IMR-90 (cell line): Measurements from ENCODE around the gene PRKCE. TPM values are rescaled to one million over a fixed set of nuclear protein-coding genes. Genes with fewer than 3 reads are reported as not detected.

ENCODE experiments used
- ATAC-seq: fragments of 200-7000 bp; cut with Tn5 transposase; 2 replicates; pipeline ENCODE4 v1.9.1; 2020; ENCODE audit warnings: low read depth, mild to moderate bottlenecking, moderate library complexity
- BruUV-seq: library from RNA; stranded (reverse); fragments of 400-500 nt; replicated peaks from 2 replicates; lab custom pipeline; 2021; lab: Mats Ljungman, UMichigan
- CTCF ChIA-PET: fragments of 300-600 bp; formaldehyde crosslinking; extraction: SDS; loops from one replicate; lab custom pipeline; 2021; ENCODE audit warnings: antibody characterized with exemption; lab: Yijun Ruan, JAX
- POLR2A ChIA-PET: fragments of 300-600 bp; sonication (Branson Sonifier 250); formaldehyde crosslinking; loops from one replicate; lab custom pipeline; 2022; ENCODE audit warnings: antibody characterized with exemption; ENCODE audit not compliant: unreplicated experiment; lab: Charles Lee
- DNase-seq: peaks from one replicate; pipeline ENCODE4 v3.0.0; 2013
- H2AFZ ChIP-seq: replicated peaks from 2 replicates; pipeline ENCODE3; 2013; ENCODE audit warnings: low read length, mild to moderate bottlenecking; ENCODE audit not compliant: poor library complexity
- H2AK5ac ChIP-seq: 2 replicates; pipeline ENCODE4 v1.6.1; 2013; ENCODE audit warnings: low read depth, low read length, inconsistent platforms
- H2AK9ac ChIP-seq: replicated peaks from 2 replicates; pipeline ENCODE3; 2013; ENCODE audit warnings: mild to moderate bottlenecking, low read depth, low read length, moderate library complexity; ENCODE audit not compliant: poor library complexity
- H2BK120ac ChIP-seq: 2 replicates; pipeline ENCODE4 v1.6.1; 2013; ENCODE audit warnings: low read depth, low read length, inconsistent platforms
- H2BK15ac ChIP-seq: 3 replicates; pipeline ENCODE4 v1.6.1; 2013; ENCODE audit warnings: low read depth, low read length, inconsistent platforms
- H2BK20ac ChIP-seq: 2 replicates; pipeline ENCODE4 v1.6.1; 2013; ENCODE audit warnings: low read depth, mild to moderate bottlenecking, inconsistent platforms, low read length, moderate library complexity
- H2BK5ac ChIP-seq: 2 replicates; pipeline ENCODE4 v1.6.1; 2013; ENCODE audit warnings: mild to moderate bottlenecking, low read depth, low read length, inconsistent platforms; ENCODE audit not compliant: poor library complexity, severe bottlenecking
- H3K14ac ChIP-seq: replicated peaks from 2 replicates; pipeline ENCODE4 v1.6.1; 2013; ENCODE audit warnings: low read depth, low read length, inconsistent platforms
- H3K18ac ChIP-seq: 2 replicates; pipeline ENCODE4 v1.6.1; 2013; ENCODE audit warnings: low read depth, low read length, control low read depth
- H3K23ac ChIP-seq: 2 replicates; pipeline ENCODE4 v1.6.1; 2013; ENCODE audit warnings: low read depth, low read length, inconsistent platforms
- H3K27ac ChIP-seq: 2 replicates; pipeline ENCODE4 v1.5.1; 2013; ENCODE audit warnings: mild to moderate bottlenecking, control low read depth, low read length; ENCODE audit not compliant: insufficient read depth
- H3K27me3 ChIP-seq: 2 replicates; pipeline ENCODE4 v1.6.1; 2013; ENCODE audit warnings: low read length; ENCODE audit not compliant: control insufficient read depth, insufficient read depth
- H3K36me3 ChIP-seq: 2 replicates; pipeline ENCODE4 v1.6.1; 2013; ENCODE audit warnings: low read length, mixed read lengths; ENCODE audit not compliant: control insufficient read depth, insufficient read depth
- H3K4ac ChIP-seq: 2 replicates; pipeline ENCODE4 v1.6.1; 2013; ENCODE audit warnings: low read depth, low read length, inconsistent platforms
- H3K4me1 ChIP-seq: 2 replicates; pipeline ENCODE4 v1.6.1; 2013; ENCODE audit warnings: low read length, mixed read lengths; ENCODE audit not compliant: control insufficient read depth, insufficient read depth
- H3K4me2 ChIP-seq: 2 replicates; pipeline ENCODE4 v1.6.1; 2013; ENCODE audit warnings: low read depth, mild to moderate bottlenecking, control low read depth, low read length, moderate library complexity
- H3K4me3 ChIP-seq: 2 replicates; pipeline ENCODE4 v1.5.1; 2013; ENCODE audit warnings: low read depth, mild to moderate bottlenecking, control low read depth, low read length, moderate library complexity; ENCODE audit not compliant: insufficient read depth
- H3K56ac ChIP-seq: 2 replicates; pipeline ENCODE4 v1.6.1; 2013; ENCODE audit warnings: low read length, inconsistent platforms; ENCODE audit not compliant: insufficient read depth; ENCODE audit errors: extremely low read depth
- H3K79me1 ChIP-seq, 2 experiments: 2 replicates each; pipeline ENCODE4 v1.6.1; 2013; ENCODE audit warnings: low read length in 2 of 2, inconsistent platforms in 1 of 2, low read depth in 1 of 2
- H3K9ac ChIP-seq: 2 replicates; pipeline ENCODE4 v1.6.1; 2013; ENCODE audit warnings: low read depth, low read length, control low read depth
- H3K9me1 ChIP-seq: 2 replicates; pipeline ENCODE4 v1.6.1; 2013; ENCODE audit warnings: low read length, inconsistent platforms; ENCODE audit not compliant: insufficient read depth
- H3K9me3 ChIP-seq: 2 replicates; pipeline ENCODE4 v1.6.1; 2013; ENCODE audit warnings: low read length; ENCODE audit not compliant: control insufficient read depth, insufficient read depth
- H4K20me1 ChIP-seq: 2 replicates; pipeline ENCODE4 v1.6.1; 2013; ENCODE audit warnings: low read length, inconsistent platforms; ENCODE audit not compliant: insufficient read depth
- H4K5ac ChIP-seq: 2 replicates; pipeline ENCODE4 v1.6.1; 2013; ENCODE audit warnings: mild to moderate bottlenecking, low read depth, low read length, control low read depth
- H4K8ac ChIP-seq, 2 experiments: 2 replicates each; pipeline ENCODE4 v1.6.1; 2013; ENCODE audit warnings: low read depth in 2 of 2, low read length in 2 of 2, control low read depth in 1 of 2, inconsistent platforms in 1 of 2
- H4K91ac ChIP-seq: 2 replicates; pipeline ENCODE4 v1.6.1; 2013; ENCODE audit warnings: low read depth, low read length, inconsistent platforms; ENCODE audit not compliant: insufficient read depth
- CHD1 ChIP-seq: IDR thresholded peaks from 2 replicates; pipeline ENCODE4 v1.6.1; 2012; ENCODE audit warnings: low read depth, low read length, improper control_type of control experiment
- CTCF ChIP-seq: conservative IDR thresholded peaks from 2 replicates; pipeline ENCODE4 v1.5.1; 2012; ENCODE audit warnings: mild to moderate bottlenecking, low read depth, low read length, improper control_type of control experiment
- ELK1 ChIP-seq: fragments of 150-350 bp; IDR thresholded peaks from 2 replicates; pipeline ENCODE4 v1.6.1; 2016; ENCODE audit warnings: low read depth, mild to moderate bottlenecking, low read length, moderate library complexity, borderline replicate concordance
- FOS ChIP-seq: fragments of 150-350 bp; IDR thresholded peaks from 2 replicates; pipeline ENCODE4 v1.6.1; 2016; ENCODE audit warnings: low read depth, low read length
- MAFK ChIP-seq: IDR thresholded peaks from 2 replicates; pipeline ENCODE4 v1.6.1; 2012; ENCODE audit warnings: low read depth, low read length, improper control_type of control experiment
- MAZ ChIP-seq: IDR thresholded peaks from 2 replicates; pipeline ENCODE4 v1.6.1; 2012; ENCODE audit warnings: low read depth, mild to moderate bottlenecking, low read length, improper control_type of control experiment, moderate library complexity, borderline replicate concordance
- MXI1 ChIP-seq: IDR thresholded peaks from 2 replicates; pipeline ENCODE4 v1.6.1; 2012; ENCODE audit warnings: low read depth, mild to moderate bottlenecking, low read length, moderate library complexity, borderline replicate concordance
- POLR2A ChIP-seq: IDR thresholded peaks from 2 replicates; pipeline ENCODE4 v1.6.1; 2012; ENCODE audit warnings: mild to moderate bottlenecking, low read depth, low read length
- RFX5 ChIP-seq: IDR thresholded peaks from 2 replicates; pipeline ENCODE4 v1.8.0; 2012; ENCODE audit warnings: low read depth, mild to moderate bottlenecking, low read length, moderate library complexity
- SMC3 ChIP-seq: fragments of 150-350 bp; IDR thresholded peaks from 2 replicates; pipeline ENCODE4 v1.6.1; 2016; ENCODE audit warnings: low read depth, mild to moderate bottlenecking, antibody characterized with exemption, low read length, moderate library complexity
- dilution Hi-C: fragments of 300-500 bp; cut with HindIII; formaldehyde crosslinking; loops from one replicate; pipeline ENCODE4 v1.14.3; 2018; ENCODE audit warnings: low sequenced_read_pairs; ENCODE audit not compliant: unreplicated experiment
- in situ Hi-C: fragments of 300-500 bp; cut with MboI; formaldehyde crosslinking; loops from 3 replicates; pipeline ENCODE4 v1.14.3; 2019; ENCODE audit warnings: low sequenced_read_pairs, inconsistent platforms, mixed read lengths
- intact Hi-C: fragments of 100-400 bp; cut with micrococcal nuclease; formaldehyde crosslinking; loops from 2 replicates; pipeline ENCODE4 v1.10.0; 2022
- polyA plus RNA-seq, 3 experiments: library from polyadenylated mRNA; depleted of rRNA; stranded (reverse); fragments of >200 nt; gene quantifications; 2 replicates each; pipeline ENCODE4 v1.2.3, GENCODE V29; 2012; ENCODE audit warnings: low replicate concordance in 1 of 3
- total RNA-seq: library from RNA; depleted of rRNA; stranded (reverse); fragments of >200 nt; gene quantifications from 2 replicates; pipeline ENCODE4 v1.2.3, GENCODE V29; 2012
- TF ChIP-seq, protein P1 (sequence below): fragments of 150-350 bp; IDR thresholded peaks from 2 replicates; pipeline ENCODE4 v1.6.1; 2017; ENCODE audit warnings: mild to moderate bottlenecking, antibody characterized with exemption, low read length, low read depth

The PRKCE gene
- total and polyA plus RNA-seq, 2 of the 4 experiments (the other 2 are of a cell fraction), result 8.1 to 32.4 TPM

DNA sequence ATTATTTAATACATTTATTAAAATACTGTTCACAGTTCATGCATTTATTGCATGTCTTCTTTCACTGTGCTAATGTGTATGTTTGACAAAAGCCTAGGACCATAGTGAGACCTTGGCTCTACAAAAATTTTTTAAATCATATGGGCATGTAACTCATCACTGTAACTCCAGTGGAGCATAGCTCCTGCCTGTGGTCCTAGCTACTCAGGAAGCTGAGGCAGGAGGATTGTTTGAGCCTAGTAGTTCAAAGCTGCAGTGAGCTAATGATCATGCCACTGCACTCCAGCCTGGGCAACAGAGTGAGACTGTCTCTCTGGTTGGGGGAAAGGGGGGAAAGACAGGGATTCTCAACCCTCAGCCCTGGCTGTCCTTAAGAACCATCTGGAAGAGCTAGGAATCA, 137.8 kb downstream of the PRKCE start:
- ChIA-PET POLR2A (interaction anchor here (0.5 kb wide), 1 partner anchor 145 kb away, joined by 3 read pairs; no protein-coding TSS in a partner anchor), CTCF (no interaction called here)
- Histone ChIP-seq H4K91ac (no peak overlapping the region), H3K9me1 (peaks cover 2% of the 10 kb centered on the region; the same call in 1 of the 2 replicates), H2AK9ac (no peak overlapping the region), H3K4me1 (no peaks in the 10 kb centered on the region), H3K9ac (no peak overlapping the region), H3K9me3 (no peaks in the 10 kb centered on the region), H3K79me1 (peaks cover 3 to 4% of the 10 kb centered on the region in 2 experiments; a peak in 2 of 4 replicates), H3K4me3 (no peak overlapping the region), H3K36me3 (no peaks in the 10 kb centered on the region), H2AK5ac (no peak overlapping the region), H2AFZ (no peak overlapping the region), H3K14ac (no peak overlapping the region), H2BK5ac (no peak overlapping the region), H4K5ac (no peak overlapping the region), H4K8ac (no peak overlapping the region), H2BK15ac (no peak overlapping the region), H3K56ac (no peak overlapping the region), H4K20me1 (0 out of 2 replicates have a peak, but pooled peaks cover 4% of the 10 kb centered on the region), H2BK120ac (no peak overlapping the region), H3K4ac (no peak overlapping the region), H3K4me2 (no peak overlapping the region), H3K27ac (no peak overlapping the region), H2BK20ac (no peak overlapping the region), H3K27me3 (no peaks in the 10 kb centered on the region), H3K23ac (no peak overlapping the region), H3K18ac (no peak overlapping the region)
- no peak for TF ChIP-seq ELK1
- no peak for TF ChIP-seq POLR2A
- TF ChIP-seq MAZ, result no peak
- TF ChIP-seq, protein P1, sequence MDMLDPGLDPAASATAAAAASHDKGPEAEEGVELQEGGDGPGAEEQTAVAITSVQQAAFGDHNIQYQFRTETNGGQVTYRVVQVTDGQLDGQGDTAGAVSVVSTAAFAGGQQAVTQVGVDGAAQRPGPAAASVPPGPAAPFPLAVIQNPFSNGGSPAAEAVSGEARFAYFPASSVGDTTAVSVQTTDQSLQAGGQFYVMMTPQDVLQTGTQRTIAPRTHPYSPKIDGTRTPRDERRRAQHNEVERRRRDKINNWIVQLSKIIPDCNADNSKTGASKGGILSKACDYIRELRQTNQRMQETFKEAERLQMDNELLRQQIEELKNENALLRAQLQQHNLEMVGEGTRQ, result no peak
- no peak for TF ChIP-seq SMC3
- TF ChIP-seq MAFK, result no peak
- TF ChIP-seq CHD1, result no peak
- TF ChIP-seq FOS, result no peak
- TF ChIP-seq CTCF, result no peak
- no peak for TF ChIP-seq RFX5
- TF ChIP-seq MXI1, result no peak
- no TSS peak for BruUV-seq
- DNase-seq, result no peak
- ATAC-seq, result no peak
- intact Hi-C loops, result no loop called here
- dilution Hi-C loops, result no loop called here
- in situ Hi-C loops, result no loop called here
